RPMI8226 (cell line): ENCODE results near the gene ADIG.

Experiments
- DNase-seq: peaks from one replicate; pipeline ENCODE4 v3.0.0-alpha.2; 2015

ADIG gene

DNA sequence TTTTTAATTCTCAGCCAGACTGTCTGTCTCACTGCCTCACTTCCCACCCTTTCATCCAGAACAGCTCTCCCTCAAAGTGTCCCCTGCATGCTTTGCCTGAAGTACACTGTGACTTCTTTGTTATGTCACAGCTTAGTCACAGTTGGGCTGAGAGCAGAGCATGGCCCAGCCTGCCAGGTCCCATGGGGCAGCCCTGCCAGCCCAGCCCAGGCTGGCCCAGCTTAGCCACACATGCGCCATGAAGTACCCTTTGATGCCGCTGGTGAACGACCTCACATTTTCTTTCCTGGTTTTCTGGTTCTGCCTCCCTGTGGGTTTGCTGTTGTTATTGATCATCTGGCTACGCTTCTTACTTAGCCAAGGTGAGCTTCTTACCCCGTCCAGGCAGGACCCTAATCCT is at the start of gene ADIG:
Gene ADIG, plus strand, starts transcription at position 185 of the 400 bp plus-strand sequence. Its CDS starts 54 bp downstream, at position 239.
- DNase-seq = no peak

DNA sequence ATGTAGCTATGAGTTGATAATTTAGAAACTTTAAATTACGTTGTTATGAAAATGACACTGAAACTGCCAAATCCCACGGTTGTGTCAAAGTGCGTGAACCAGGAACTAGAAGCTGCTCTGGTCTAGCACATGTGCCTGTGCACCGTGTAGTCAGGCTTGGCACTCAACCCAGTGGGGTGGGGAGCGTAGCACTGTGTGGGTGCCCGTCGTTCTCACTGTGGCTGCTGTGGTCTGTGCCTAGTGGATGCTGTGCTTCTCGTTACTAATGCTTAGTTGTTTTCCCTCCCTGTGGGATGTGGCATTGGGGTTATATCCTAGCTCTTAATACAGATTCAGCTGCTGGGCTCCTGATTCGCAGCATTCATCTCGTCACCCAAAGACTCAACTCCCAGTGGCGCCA is 46.2 kb upstream of the ADIG start:
- no peak for DNase-seq

DNA sequence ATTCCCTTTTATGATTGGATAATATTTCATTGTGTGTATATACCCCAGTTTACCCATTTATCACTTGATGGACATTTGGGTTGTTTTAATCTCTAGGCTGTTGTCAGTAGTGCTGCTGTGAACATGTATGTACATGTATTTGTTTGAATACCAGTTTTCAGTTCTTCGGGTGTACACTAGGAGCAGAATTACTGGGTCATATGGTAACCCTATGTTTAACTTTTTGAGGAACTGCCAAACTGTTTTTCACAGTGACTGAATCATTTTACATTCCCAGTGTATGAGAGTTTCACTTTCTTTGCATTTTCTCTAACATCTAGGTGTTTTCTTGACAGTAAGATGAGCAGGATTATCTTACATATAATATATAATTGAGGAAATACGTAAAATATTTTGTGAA is 44.7 kb upstream of the ADIG start:
- no peak for DNase-seq

DNA sequence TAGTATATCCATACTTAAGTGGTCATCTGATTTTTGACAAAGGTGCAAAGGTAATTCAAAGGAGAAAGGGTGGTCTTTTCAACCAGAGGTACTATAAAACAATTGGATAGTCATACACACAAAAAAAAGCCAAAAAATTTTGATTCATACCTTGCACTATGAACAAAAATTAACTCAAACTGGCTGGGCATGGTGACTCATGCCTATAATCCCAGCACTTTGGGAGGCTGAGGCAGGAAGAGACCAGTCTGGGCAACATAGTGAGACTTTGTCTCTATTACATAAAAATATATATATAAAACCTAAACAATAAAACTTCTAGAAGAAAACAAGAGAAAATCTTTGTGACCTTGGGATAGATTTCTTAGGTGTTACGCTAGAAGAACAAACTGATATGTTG is 43.8 kb upstream of the ADIG start:
- DNase-seq = no peak

DNA sequence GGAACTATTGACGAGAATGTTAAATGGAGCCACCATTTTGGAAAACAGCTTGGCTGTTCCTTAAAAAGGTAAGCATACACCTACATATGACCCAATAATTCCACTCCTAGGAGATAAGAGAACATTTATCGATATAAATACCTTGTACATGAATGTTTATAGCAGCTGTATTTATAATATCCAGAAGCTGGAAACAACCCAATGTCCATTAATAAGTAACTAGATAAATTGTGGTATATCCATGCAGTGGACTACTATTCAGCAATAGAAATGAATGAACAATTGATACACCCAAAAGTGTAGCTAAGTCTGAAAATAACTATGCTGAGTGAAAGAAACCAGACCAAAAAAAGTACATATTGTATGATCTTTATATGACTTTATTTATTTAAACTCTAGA is 42.2 kb upstream of the ADIG start:
- DNase-seq = no peak

DNA sequence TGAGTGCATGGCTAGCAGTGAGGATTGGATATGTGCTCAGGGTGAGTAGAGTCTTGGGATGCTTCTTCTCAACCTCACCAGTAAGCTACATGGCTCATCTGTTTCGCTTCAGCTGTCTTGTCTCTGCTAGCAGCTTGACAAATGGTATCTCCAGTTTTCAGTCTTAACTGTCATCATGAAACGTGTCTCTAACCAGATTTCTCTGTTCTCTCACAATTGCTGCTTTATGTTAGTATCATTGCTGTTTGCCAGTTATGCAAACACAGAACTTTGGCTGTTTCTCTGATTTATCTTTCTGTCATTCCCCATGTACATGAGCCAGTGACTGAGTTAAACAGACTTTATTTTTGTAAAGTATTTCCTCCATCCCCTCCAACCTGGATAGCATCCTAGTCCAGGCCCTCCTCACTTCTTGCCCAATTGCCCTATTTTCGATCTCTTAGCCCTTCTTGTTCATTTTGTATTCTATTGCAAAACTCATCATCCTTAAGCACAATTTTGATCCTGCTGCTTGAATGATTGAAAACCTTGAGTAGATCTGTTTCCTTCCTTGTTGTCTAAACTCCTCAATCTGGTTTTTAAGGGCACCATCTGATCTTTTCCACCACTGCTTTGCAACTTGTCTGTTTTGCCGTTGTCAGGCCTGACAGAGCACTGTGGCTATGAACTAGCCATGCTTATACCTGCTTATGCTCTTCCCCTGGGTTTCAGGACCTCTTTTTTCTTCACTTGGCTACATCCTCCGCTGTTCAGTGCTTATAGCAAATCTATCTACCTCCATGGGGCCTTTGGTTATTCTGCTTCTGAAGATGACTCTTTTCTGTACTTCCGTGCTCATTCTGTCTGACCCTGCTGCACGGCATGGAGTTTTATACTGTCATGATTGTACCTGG is 37.7 kb upstream of the ADIG start:
- DNase-seq = no peak

DNA sequence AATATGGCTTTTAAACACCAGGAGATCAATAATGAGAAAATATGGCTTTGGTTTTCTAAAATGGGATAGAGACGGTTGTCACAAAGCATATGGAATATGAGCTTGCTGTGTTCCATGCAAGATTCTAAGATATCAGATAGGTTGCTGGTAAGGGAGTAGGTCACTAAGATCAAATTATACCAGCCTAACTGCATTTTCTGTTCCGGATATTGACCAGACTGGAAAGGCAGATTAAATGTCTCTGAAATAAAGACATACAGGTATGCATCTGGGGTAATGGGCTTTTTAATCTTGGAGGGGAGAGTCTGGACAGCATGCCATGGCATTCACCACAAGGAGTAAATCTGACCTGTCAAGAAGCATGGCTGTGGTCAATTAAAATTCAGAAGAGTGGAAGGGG is 35.2 kb upstream of the ADIG start:
- no peak for DNase-seq

DNA sequence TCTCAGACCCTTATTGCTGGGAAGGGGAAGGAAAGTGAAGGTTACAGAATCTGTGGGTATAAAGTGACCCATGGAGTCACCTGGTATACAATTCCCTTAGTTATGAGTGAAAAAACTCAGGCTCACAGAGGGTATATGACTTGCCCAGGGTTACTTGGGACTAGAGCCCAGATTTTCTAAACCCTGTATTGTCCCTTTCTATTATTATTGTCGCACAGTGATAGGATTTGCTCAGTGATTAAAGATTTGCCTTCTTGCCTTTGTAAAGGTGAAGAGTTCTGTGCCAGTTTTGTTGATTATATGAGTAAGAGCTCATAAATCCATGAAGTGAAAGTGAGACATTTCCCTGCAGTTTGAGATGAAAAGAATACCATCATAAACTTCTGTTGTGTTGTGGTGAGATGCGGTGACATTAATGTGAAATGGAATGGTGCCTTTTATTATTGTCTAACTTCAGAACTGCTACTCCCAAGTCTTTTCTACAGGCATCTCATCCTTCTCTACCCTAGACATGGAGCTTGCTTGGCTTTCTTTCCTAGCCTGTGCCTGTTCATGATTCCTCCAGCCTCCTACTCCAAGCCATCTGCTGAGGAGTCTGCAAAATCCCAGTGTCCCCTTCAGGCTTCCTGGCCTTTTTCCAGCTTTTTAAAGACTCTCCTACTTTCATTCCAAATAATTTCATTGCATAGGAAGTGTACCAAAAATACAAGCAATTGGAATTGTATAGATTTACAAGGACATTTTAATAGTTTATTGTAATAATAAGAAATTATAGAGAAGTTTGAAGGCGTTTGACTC is 33.5 kb upstream of the ADIG start:
- no peak for DNase-seq

DNA sequence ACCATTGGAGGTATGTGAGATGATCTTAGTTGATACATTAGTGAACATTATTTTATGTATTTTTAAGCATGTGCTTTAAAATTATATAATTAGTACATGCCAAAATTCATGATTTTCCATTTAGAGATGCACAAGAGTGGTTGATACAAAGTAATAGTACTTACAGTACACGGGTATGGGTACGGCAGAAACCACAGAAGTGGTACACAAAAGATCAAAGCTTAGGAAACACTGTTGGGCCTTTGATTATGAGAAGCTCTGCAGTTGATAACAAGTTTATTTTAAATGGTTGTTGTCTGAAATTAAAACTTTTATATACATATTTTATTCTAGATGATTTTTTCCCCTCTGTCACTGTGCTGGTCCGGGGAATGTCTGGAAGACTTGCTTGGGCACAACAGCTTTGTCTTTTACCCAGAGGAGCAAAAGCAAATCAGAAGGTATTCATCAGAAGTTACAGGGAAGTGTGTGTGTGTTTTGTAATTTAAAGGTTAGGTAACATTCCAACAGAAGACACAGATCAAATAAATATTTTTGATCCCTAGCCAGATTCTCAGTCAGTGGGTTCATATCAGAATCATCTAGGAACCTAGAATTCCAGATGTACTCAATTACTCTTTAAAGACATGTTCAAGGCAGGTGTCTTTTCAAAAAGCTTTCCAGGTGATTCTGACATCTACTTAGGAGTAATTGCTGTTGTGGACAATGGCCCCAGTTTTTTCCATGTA is 32.5 kb upstream of the ADIG start:
- DNase-seq = no peak

DNA sequence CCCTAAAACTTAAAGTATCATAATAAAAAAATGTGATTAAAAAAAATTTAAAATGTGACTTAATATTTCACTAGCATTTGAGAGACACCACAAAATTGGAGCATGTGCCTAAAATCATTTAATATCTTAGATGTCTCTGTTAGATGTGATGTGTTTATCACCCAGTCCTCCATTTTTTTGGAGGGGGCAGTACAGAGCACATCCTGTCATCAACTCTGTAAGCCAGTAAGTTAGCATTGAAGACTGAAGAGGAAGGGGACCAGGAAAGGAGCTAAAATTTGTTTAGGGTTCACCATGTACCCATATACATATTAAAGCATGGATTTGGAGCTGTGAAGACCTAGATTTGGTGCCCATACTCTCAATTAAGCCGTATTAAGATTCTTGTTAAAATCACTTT is 30.7 kb upstream of the ADIG start:
- peak; percentile 17 for DNase-seq

DNA sequence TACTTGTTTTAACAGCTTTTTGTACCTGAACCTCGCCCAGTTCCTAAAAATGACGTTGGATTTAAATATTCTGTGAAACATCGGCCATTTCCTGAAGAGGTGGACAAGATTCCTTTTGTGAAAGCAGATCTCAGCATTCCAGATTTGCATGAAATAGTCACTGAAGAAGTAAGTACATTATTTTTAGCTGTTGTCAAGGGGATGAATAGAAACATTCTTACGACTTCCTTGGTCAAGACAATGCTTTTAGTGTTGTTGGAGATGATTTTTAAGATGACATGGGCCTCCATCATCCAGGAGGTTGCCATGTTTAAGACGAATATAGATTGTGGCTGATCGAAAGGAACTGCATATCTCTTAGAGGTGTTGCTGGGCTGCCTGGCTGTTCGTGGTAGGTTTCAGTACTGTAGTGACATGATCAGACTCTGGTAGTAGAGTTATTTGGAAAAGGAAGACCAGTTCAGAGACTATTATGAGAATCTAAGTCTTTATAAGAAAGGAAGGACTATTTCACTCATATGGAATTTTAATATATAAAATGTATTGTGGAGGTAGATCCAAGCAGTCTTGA is 29.9 kb upstream of the ADIG start:
- DNase-seq = no peak

DNA sequence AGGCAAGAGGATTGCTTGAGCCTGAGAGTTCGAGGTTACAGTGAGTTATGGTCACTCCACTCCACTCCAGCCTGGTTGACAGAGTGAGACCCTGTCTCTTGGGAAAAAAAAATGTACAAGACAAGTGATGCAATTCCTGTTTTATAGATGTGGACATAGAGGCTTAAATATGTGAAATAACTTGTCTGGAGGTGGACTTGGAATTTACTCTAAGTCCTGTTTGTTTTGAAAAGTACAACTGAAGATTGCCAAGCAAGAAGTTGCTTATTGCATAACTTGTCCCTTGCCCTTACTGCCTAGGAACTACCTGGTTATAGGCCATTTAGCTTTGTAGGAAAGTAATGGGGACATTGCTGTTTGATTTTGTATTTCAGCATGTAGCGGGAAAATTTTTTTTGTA is 26.0 kb upstream of the ADIG start:
- DNase-seq = no peak

DNA sequence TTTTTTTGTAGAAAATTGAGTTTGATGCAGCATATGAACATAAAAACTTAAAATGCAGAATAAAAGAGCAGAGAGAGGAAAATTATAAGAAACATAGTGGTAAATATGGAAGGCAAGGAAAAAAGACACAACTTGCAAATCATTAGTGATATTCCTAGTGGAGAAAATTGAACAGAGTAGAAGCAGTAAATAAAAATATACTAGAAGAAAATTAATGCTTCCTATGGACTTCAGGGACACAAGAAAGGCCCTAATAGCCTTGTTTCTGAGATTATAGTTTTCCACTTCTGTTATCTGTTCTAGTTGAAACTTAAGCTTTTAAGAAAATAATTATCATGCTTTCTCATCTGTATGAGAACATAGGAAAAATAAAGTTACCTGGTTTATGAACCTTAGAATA is 25.6 kb upstream of the ADIG start:
- no peak for DNase-seq

DNA sequence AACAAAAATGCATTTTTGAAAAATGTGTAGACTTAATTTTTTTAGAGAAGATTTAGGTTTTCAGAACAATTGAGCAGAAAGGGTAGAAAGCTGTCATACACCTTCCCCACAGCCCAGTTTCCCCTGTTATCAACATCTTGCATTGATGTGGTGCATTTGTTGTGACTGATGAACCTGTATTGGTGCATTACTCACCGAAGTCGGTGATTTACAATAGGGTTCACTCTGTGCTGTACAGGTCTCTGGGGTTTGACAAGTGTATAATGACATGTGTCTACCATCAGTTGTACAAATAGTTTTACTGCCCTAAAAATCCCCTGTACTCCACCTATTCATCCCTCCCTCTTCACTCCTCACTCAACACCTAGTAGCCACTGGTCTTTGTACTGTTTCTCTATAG is 23.8 kb upstream of the ADIG start:
- no peak for DNase-seq

DNA sequence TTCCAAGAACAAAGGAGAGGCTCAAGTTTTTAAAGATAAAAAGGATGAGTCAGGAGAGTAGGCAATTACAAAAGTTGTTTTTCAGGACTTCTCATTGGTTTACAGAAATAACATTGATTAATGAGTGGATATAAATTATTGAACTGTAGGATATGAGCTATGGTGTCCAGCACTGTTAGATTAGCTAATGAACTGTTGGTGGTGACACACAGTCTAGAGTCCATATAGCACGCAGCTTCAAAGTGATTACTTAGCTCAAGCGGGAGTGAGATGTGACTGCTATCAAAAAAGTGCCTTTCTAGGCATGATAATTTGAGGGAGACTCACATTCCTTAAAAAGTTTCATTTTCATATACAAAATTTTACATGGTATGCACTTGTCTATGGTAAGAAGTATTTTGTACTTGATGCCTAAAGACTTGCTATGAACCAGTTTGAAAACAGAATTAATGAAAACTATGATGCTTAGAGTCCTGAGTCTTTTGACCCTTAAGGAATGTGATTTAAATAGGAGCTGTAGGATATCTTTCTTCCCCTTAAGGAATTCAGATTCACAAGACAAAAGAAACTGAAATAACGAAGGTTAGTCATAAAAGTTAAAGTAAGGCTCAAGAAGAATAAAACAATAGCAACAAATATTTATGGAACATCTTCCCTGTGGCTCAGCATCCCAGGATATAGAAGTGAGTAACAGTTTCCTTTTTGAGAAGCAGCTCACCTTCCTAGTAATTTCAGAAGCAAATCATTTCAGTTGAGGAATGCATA is 22.2 kb upstream of the ADIG start:
- DNase-seq = no peak

DNA sequence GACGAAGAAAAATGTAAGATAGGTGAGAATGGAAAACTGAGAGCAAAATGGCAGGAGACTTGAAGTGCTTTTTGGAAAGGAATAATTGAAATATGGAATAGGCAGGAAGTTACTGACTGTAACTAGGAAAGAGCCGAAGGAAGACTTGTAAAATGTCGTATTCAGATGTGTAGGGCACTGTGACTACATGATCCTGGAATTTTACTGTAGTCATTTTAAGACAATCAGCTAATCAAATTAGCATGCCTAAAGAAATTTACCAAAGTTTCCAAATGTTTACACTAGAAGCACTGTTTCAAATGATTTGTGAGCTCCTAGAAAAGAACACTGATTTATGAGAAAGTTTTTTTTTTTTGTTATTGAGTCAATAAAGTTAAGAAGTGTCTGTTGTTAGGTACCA is 21.2 kb upstream of the ADIG start:
- DNase-seq = no peak

DNA sequence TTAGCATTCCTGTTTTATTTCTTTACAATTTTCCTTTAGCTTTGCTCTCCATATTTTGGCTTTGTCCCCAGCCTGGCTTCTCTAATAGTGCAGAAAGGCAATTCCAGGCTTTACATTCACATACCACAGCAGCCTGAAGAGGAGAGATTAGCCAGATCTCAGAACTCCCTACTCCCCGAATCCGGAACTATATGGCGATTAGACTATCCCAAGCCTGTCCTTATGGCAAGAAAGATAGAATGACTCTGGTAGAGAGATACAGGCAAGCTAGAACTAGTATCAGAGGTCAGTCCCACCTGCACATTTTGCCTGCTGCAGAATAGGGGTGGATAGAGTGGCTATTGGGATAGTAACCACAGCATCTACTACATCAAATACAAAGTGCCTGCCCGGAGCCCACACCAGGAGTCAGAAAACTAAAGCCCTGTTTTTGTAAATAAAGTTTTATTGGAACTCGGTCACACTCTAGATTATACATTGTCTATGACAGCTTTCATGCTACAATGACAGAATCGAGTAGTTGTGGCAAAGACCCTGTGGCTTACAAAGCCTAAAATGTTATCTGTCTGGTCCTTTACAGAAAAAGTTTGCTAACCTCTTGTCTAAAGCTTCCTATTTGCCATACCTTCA is 17.1 kb upstream of the ADIG start:
- DNase-seq = no peak

DNA sequence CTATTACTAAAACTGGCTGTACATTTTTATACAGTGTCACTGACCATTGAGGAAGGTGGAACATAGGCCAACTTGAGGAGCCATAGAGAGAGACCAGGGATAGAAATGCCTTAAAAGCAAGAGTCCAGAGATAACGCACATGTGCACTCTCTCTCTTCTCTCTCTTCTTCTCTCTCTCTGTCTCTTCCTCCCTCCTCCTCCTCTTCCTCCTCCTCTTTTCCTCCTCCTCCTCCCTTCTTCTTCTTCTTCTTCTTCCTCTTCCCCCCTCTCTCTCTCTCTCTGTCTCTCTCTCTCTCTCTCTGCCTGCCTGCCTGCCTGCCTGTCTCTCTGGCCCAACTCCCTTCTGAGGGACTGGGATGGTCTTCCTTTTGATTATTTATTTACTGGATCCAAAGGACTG is 16.3 kb upstream of the ADIG start:
- no peak for DNase-seq

DNA sequence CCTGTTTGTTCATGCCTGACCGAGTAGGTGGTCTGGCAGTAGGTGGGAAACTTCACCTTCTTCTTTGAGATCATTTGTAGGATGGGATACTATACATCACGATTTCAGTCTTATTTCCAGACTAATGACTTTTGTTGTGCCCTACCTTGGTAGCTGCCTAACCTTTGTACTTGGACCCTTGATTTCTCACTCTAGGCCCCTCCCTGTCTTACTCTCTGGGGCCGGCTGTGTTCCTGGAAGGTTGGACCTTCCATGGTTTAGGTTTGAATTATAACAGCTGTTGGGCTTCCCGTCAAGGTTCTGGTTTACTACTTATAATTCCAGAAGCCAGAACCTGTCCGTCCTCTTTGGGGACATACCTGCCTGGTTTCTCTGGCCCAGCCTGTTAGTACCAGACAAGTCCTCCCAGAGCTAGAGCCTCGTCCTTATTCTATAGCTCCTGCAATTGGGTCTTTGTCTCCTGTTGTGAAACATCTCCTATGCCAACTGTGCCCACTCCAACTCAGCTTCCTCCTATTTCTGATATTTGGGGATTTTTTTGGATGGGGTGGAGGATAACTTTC is 14.9 kb upstream of the ADIG start:
- DNase-seq = no peak

DNA sequence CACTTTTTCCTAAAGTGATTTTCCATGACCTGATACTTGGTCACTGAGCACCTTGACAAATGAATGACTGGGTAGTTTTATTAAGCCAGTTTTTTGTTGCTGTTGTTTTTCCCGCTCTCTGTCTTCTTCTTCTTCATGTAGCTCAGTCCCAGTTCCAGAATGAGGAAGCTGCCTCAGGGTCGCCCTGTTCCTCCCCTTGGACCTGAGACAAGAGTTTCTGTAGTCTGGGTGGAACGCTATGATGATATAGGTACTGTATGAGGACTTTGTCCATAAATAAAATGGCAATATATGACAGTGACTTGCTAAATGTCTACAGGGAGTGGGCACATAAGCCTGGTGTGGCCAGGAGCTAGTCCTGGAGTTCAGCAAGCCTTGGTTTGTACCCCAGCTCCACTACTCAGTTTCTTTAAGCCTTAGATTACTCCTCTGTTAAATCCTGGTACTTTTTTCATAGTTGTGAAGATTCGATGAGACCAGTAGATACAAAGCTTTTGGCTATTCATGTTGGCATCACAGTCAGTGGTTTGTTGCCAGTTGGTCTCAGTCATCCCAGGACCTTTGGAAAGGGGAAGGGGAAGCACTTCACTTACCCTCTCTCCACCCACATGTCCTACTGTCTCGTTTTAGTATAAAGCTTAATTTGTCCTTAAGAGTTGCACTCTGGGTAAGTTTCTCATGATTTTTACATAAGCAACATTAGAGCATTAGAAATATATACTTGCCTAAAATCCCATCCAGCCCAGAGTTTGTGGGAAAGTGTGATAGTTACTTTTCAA is 11.1 kb upstream of the ADIG start:
- DNase-seq = no peak

DNA sequence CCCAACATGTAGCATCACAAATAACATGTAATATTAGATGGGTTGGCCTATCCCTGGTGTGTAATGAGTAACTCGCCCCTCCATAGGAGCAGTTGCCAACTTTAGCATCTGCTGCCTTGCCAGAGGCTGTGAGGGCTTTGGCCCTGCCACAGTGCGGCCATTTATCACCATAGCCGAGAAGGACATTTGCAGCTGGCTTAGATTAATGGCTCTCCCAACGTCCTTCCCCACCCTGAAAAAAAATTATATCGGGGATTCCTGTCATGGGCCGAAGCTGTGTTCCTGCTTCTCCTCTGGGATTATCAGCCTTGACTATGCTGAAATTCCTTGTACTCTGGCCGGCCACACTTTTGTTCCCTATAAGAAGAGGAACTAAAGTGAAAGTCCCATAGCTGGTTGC is 7.6 kb upstream of the ADIG start:
- no peak for DNase-seq
